Medulla oblongata (tissue), 1 donor: ENCODE measurements around the gene PDIA4.

Experiments
- DNase-seq: peaks from one replicate; pipeline ENCODE4 v3.0.0-alpha.2; 2015; ENCODE audit errors: extremely low spot score

The PDIA4 gene

GRCh38 chr7:148967602-148968001 lies 60.7 kb downstream of the PDIA4 start:
- DNase-seq = no peak

GRCh38 chr7:148967032-148967372 lies 61.3 kb downstream of the PDIA4 start:
- DNase-seq = no peak

- peak; percentile 28 for DNase-seq
Observed at GRCh38 chr7:148964483-148965267, 63.6 kb downstream of the PDIA4 start.

- peak; percentile 43 for DNase-seq
Observed at GRCh38 chr7:148963583-148964482, 64.5 kb downstream of the PDIA4 start.

- DNase-seq = peak; percentile 92
Observed at GRCh38 chr7:148962823-148963582, 65.3 kb downstream of the PDIA4 start.

- no peak for DNase-seq
Observed at GRCh38 chr7:148962440-148962822, 65.9 kb downstream of the PDIA4 start.

GRCh38 chr7:148959726-148960125 lies 68.6 kb downstream of the PDIA4 start:
- no peak for DNase-seq

GRCh38 chr7:148958061-148958460 lies 70.2 kb downstream of the PDIA4 start:
- DNase-seq = no peak

GRCh38 chr7:148954766-148955165 lies 73.5 kb downstream of the PDIA4 start:
- no peak for DNase-seq

GRCh38 chr7:148953676-148954075 lies 74.6 kb downstream of the PDIA4 start:
- DNase-seq = no peak
